ENCODE measurements around the gene MBD5.

MBD5 gene

GRCh38 chr2:148461876-148462275 is 441.0 kb downstream of the MBD5 start:
- Histone ChIP-seq H3K4me3 (no peak overlapping the region), H3K36me3 (replicated peaks) (no peaks in the 10 kb centered on the region), H3K4me1 (peaks cover 3% of the 10 kb centered on the region; the same call in 1 of the 2 replicates), H3K9me3 (no peaks in the 10 kb centered on the region), H3K27me3 (ENCODE audit: low read depth) (no peaks in the 10 kb centered on the region)
- DNase-seq (ENCODE audit: low spot score in 2 of 2), result no peak
- in situ Hi-C loops (cut with MboI; ENCODE audit: low sequenced_read_pairs), result no loop called here

DNA sequence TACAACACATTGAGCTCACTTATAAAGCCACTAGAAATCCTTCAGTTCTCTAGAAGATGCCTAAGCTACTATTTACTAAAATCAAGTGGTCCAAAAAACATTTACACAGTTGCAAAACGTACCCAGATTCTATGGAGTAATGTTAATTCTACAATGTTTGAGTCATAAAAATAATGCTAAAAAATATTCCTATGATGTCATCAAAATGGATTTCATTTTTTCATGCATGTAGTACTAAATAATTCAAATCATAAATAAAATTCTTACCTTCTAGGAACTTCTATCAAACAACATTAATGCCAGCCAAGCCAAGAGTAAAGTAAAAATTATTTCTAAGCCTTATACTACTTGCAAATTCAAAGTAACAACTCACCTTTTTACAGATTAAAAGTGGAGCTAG is 454.7 kb downstream of the MBD5 start:
- in situ Hi-C loops (cut with MboI; ENCODE audit: low sequenced_read_pairs), result no loop called here
- Histone ChIP-seq H3K27me3 (ENCODE audit: low read depth) (no peaks in the 10 kb centered on the region), H3K36me3 (replicated peaks) (no peaks in the 10 kb centered on the region), H3K4me3 (no peak overlapping the region), H3K4me1 (no peaks in the 10 kb centered on the region), H3K9me3 (no peaks in the 10 kb centered on the region)
- DNase-seq (ENCODE audit: low spot score in 2 of 2), result no peak

GRCh38 chr2:148479398-148479797 is 458.5 kb downstream of the MBD5 start:
- Histone ChIP-seq H3K4me1 (no peaks in the 10 kb centered on the region), H3K9me3 (no peaks in the 10 kb centered on the region), H3K27me3 (ENCODE audit: low read depth) (no peaks in the 10 kb centered on the region), H3K36me3 (replicated peaks) (no peaks in the 10 kb centered on the region), H3K4me3 (no peak overlapping the region)
- in situ Hi-C loops (cut with MboI; ENCODE audit: low sequenced_read_pairs), result no loop called here
- DNase-seq (ENCODE audit: low spot score in 2 of 2), result no peak

GRCh38 chr2:148483665-148484064 is 462.8 kb downstream of the MBD5 start:
- Histone ChIP-seq H3K36me3 (replicated peaks) (no peaks in the 10 kb centered on the region), H3K9me3 (no peaks in the 10 kb centered on the region), H3K4me3 (no peak overlapping the region), H3K27me3 (ENCODE audit: low read depth) (no peaks in the 10 kb centered on the region), H3K4me1 (peaks cover 3% of the 10 kb centered on the region; the same call in 1 of the 2 replicates)
- DNase-seq (ENCODE audit: low spot score in 2 of 2), result no peak
- in situ Hi-C loops (cut with MboI; ENCODE audit: low sequenced_read_pairs), result no loop called here

- Histone ChIP-seq H3K27me3 (ENCODE audit: low read depth) (no peaks in the 10 kb centered on the region), H3K4me3 (no peak overlapping the region), H3K4me1 (peaks cover 3% of the 10 kb centered on the region; the same call in 1 of the 2 replicates), H3K9me3 (no peaks in the 10 kb centered on the region), H3K36me3 (replicated peaks) (no peaks in the 10 kb centered on the region)
- in situ Hi-C loops (cut with MboI; ENCODE audit: low sequenced_read_pairs), result no loop called here
- no peak for DNase-seq (ENCODE audit: low spot score in 2 of 2)
Observed at GRCh38 chr2:148484066-148484465, 463.2 kb downstream of the MBD5 start.

GRCh38 chr2:148486655-148487054 is 465.8 kb downstream of the MBD5 start:
- Histone ChIP-seq H3K36me3 (replicated peaks) (no peaks in the 10 kb centered on the region), H3K4me3 (no peak overlapping the region), H3K27me3 (ENCODE audit: low read depth) (no peaks in the 10 kb centered on the region), H3K9me3 (no peaks in the 10 kb centered on the region), H3K4me1 (peaks cover 7% of the 10 kb centered on the region)
- no peak for DNase-seq (ENCODE audit: low spot score in 2 of 2)
- in situ Hi-C loops (cut with MboI; ENCODE audit: low sequenced_read_pairs), result no loop called here

DNA sequence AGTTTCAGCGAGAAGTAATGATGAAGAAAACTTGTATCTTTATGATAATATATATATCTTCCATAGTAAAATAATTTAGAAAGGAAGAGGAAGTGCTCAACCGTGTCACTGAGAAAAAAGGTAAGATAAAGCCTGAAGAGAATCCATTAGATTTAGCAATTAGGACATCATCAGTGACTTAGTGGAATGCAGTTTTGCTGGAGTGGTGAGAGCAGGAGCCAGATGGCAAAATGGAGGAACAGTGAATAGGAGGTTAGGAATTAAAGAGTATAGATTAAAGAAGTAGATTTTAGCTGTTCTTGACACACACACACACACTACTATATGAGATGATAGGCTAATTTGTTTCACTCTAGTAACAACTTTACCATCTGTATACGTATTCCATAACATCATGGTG is 466.5 kb downstream of the MBD5 start:
- Histone ChIP-seq H3K4me3 (no peak overlapping the region), H3K4me1 (peaks cover 9% of the 10 kb centered on the region), H3K27me3 (ENCODE audit: low read depth) (no peaks in the 10 kb centered on the region), H3K9me3 (no peaks in the 10 kb centered on the region), H3K36me3 (replicated peaks) (no peaks in the 10 kb centered on the region)
- DNase-seq (ENCODE audit: low spot score in 2 of 2), result no peak
- in situ Hi-C loops (cut with MboI; ENCODE audit: low sequenced_read_pairs), result no loop called here

- in situ Hi-C loops (cut with MboI; ENCODE audit: low sequenced_read_pairs), result no loop called here
- Histone ChIP-seq H3K4me3 (no peak overlapping the region), H3K36me3 (replicated peaks) (no peaks in the 10 kb centered on the region), H3K27me3 (ENCODE audit: low read depth) (no peaks in the 10 kb centered on the region), H3K9me3 (no peaks in the 10 kb centered on the region), H3K4me1 (peaks cover 12% of the 10 kb centered on the region)
- DNase-seq (ENCODE audit: low spot score in 2 of 2), result no peak
Observed at GRCh38 chr2:148490840-148491439, 470.0 kb downstream of the MBD5 start.

- in situ Hi-C loops (cut with MboI; ENCODE audit: low sequenced_read_pairs), result no loop called here
- Histone ChIP-seq H3K4me1 (peaks cover 16% of the 10 kb centered on the region), H3K4me3 (no peak overlapping the region), H3K9me3 (no peaks in the 10 kb centered on the region), H3K27me3 (ENCODE audit: low read depth) (no peaks in the 10 kb centered on the region), H3K36me3 (replicated peaks) (no peaks in the 10 kb centered on the region)
- DNase-seq (ENCODE audit: low spot score in 2 of 2), result no peak
Observed at GRCh38 chr2:148493822-148494563, 473.1 kb downstream of the MBD5 start.

DNA sequence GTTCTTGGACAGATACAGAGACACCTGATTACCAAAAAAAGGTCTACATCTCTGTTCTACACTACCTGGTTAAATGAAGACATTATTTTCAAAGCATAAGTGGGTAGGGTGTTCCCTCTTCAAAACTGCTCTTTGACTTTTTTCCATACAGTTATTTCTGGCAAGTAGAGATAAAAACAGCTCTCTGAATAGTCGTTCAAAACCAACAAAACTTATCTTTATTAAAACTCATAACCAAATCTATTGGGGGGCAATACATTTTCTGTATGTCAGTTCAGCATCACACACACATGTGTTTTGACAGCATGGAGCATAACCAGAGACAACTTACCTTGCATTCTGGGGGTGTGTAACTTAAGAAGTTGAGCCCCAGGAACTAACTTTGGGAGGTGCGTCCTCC is 474.7 kb downstream of the MBD5 start:
- no peaks in the 10 kb centered on the region for H3K27me3 ChIP-seq (ENCODE audit: low read depth)

GRCh38 chr2:148501545-148501944 is 480.7 kb downstream of the MBD5 start:
- Histone ChIP-seq H3K4me1 (peaks cover 2% of the 10 kb centered on the region; the same call in 1 of the 2 replicates), H3K4me3 (no peak overlapping the region), H3K9me3 (no peaks in the 10 kb centered on the region), H3K27me3 (ENCODE audit: low read depth) (no peaks in the 10 kb centered on the region), H3K36me3 (replicated peaks) (no peaks in the 10 kb centered on the region)
- in situ Hi-C loops (cut with MboI; ENCODE audit: low sequenced_read_pairs), result loop anchor here (25.0 kb wide), 1 partner anchor 514 kb away; no protein-coding TSS in a partner anchor
- no peak for DNase-seq (ENCODE audit: low spot score in 2 of 2)

More for the DNA sequence above, 474.7 kb downstream of the MBD5 start:
- Histone ChIP-seq H3K4me3 (no peak overlapping the region), H3K4me1 (peaks cover 16% of the 10 kb centered on the region), H3K36me3 (replicated peaks) (no peaks in the 10 kb centered on the region), H3K9me3 (no peaks in the 10 kb centered on the region)
- in situ Hi-C loops (cut with MboI; ENCODE audit: low sequenced_read_pairs), result no loop called here
- no peak for DNase-seq (ENCODE audit: low spot score in 2 of 2)

DNA sequence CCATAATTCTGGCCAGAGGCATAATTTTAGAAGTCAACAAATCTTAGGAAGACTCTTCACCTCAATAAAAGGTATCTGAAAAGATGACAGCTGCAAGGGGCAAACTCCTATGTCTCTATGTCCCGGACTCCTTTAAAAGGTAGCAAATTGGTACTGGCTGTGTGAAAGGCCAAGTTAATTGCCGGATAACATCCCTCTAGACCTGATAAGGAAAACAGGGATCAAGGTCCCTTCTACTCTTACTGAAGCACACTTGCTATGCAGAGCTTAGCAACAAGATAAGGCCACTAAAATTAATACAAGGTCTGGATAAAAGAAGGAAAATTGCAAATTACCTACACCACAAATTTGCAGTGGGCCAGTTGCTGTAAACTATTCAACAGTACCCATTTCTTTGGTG is 482.6 kb downstream of the MBD5 start:
- in situ Hi-C loops (cut with MboI; ENCODE audit: low sequenced_read_pairs), result loop anchor here (25.0 kb wide), 1 partner anchor 516 kb away; no protein-coding TSS in a partner anchor
- Histone ChIP-seq H3K4me3 (no peak overlapping the region), H3K27me3 (ENCODE audit: low read depth) (no peaks in the 10 kb centered on the region), H3K36me3 (replicated peaks) (no peaks in the 10 kb centered on the region), H3K9me3 (no peaks in the 10 kb centered on the region), H3K4me1 (no peaks in the 10 kb centered on the region)
- DNase-seq (ENCODE audit: low spot score in 2 of 2), result no peak

- DNase-seq (ENCODE audit: low spot score in 2 of 2), result no peak
- H3K4me3 ChIP-seq, result no peak overlapping the region
- no peaks in the 10 kb centered on the region for H3K27me3 ChIP-seq (ENCODE audit: low read depth)
- no peaks in the 10 kb centered on the region for H3K9me3 ChIP-seq
- in situ Hi-C loops (cut with MboI; ENCODE audit: low sequenced_read_pairs), result loop anchor here (25.0 kb wide), 1 partner anchor 521 kb away; no protein-coding TSS in a partner anchor
- H3K36me3 ChIP-seq (replicated peaks), result no peaks in the 10 kb centered on the region
- peaks cover 5% of the 10 kb centered on the region for H3K4me1 ChIP-seq
Observed at GRCh38 chr2:148507970-148508369, 487.1 kb downstream of the MBD5 start.

- in situ Hi-C loops (cut with MboI; ENCODE audit: low sequenced_read_pairs), result loop anchor here (25.0 kb wide), 1 partner anchor 522 kb away; no protein-coding TSS in a partner anchor
- peaks cover 5% of the 10 kb centered on the region for H3K4me1 ChIP-seq
- no peaks in the 10 kb centered on the region for H3K36me3 ChIP-seq (replicated peaks)
- DNase-seq (ENCODE audit: low spot score in 2 of 2), result no peak
- no peak overlapping the region; the same call in 1 of the 2 replicates for H3K4me3 ChIP-seq
- no peaks in the 10 kb centered on the region for H3K9me3 ChIP-seq
- no peaks in the 10 kb centered on the region for H3K27me3 ChIP-seq (ENCODE audit: low read depth)
Observed at GRCh38 chr2:148508878-148509287, 488.0 kb downstream of the MBD5 start.
